Measurements from ENCODE around the gene TMEM171. TPM values are rescaled to one million over a fixed set of nuclear protein-coding genes. Genes with fewer than 3 reads are reported as not detected.

Gene TMEM171
- total RNA-seq, 1 donor from 2014 or later = 0.45 TPM

DNA sequence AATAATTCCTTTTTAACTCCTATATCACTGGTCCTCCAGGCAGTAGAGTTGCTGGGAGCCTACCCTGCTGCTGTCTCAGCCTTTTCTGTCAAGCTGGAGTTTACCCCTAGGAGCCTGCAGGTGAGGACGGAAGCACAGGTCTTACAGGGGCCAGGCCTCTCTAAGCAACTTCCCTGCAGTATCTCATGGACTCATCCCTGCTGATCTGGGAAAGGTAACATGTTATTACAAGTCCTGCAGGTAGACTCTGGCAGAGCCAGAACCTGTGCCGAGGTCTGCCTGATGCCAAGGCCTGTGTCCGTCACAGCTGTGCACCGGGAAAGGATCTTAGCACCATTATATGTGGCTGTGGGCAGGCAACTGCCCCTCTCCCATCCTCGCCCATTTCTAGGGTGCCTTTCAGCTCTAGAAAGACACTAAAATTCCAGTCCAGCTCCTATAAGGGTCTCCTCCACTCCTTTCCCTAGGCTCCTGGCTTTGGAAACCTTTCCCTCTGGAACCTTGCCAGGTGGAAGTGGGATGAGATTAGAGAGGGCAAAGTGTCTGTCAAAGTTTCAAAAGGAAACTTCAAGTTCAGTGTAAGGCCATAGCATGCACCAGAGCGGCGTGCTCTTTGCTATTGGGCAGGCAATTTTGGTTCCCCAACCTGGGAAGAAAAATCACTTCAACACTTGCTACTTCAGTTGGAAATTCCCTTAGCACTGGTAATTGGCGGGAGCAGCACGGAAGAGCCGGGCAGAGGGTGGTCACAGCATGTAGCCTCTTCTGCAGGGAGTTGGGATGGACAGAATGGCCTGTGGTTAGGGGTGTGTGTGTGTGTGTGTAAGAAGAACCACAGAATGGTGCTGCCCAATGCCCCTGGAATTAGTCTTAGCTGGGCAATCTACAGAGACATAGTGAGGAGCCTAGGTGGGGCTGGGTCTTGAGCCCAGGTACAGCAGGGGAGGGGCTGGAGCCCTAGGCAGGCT is 17.5 kb downstream of the TMEM171 start:
- no peak overlapping the region for H3K9ac ChIP-seq (ENCODE audit: low read length)
- Mint-ChIP-seq H3K27ac (ENCODE audit: unreplicated experiment) (no peak overlapping the region), H3K4me1 (ENCODE audit: low read depth, unreplicated experiment) (peaks cover 7% of the 10 kb centered on the region), H3K27me3 (ENCODE audit: low read depth, unreplicated experiment) (peaks cover 10% of the 10 kb centered on the region), H3K9me3 (ENCODE audit: unreplicated experiment) (no peaks in the 10 kb centered on the region), H3K4me3 (ENCODE audit: unreplicated experiment) (no peak overlapping the region), H3K36me3 (ENCODE audit: low read depth, unreplicated experiment) (no peaks in the 10 kb centered on the region)
- H3K4me2 ChIP-seq (ENCODE audit: low read length) = no peak overlapping the region
- no peaks in the 10 kb centered on the region for H3K9me3 ChIP-seq (ENCODE audit: insufficient read depth, low read depth, low read length)
- H3K4me1 ChIP-seq (ENCODE audit: insufficient read depth, low read length) = peaks cover 12% of the 10 kb centered on the region
- H3K79me2 ChIP-seq (ENCODE audit: insufficient read depth, low read length) = no peaks in the 10 kb centered on the region
- H2AFZ ChIP-seq (ENCODE audit: low read depth, low read length) = no peak overlapping the region
- no peaks in the 10 kb centered on the region for H4K20me1 ChIP-seq (ENCODE audit: insufficient read depth, low read length)
- H3K4me3 ChIP-seq (ENCODE audit: insufficient read depth, low read depth, low read length) = no peak overlapping the region
- no peaks in the 10 kb centered on the region for H3K36me3 ChIP-seq (ENCODE audit: insufficient read depth, low read length)
- no peak for FAIRE-seq
- TF ChIP-seq EZH2 (IDR thresholded peaks at IDR 0.05; ENCODE audit: insufficient read depth, low read length) = no peak
- TF ChIP-seq, protein P1, sequence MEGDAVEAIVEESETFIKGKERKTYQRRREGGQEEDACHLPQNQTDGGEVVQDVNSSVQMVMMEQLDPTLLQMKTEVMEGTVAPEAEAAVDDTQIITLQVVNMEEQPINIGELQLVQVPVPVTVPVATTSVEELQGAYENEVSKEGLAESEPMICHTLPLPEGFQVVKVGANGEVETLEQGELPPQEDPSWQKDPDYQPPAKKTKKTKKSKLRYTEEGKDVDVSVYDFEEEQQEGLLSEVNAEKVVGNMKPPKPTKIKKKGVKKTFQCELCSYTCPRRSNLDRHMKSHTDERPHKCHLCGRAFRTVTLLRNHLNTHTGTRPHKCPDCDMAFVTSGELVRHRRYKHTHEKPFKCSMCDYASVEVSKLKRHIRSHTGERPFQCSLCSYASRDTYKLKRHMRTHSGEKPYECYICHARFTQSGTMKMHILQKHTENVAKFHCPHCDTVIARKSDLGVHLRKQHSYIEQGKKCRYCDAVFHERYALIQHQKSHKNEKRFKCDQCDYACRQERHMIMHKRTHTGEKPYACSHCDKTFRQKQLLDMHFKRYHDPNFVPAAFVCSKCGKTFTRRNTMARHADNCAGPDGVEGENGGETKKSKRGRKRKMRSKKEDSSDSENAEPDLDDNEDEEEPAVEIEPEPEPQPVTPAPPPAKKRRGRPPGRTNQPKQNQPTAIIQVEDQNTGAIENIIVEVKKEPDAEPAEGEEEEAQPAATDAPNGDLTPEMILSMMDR (IDR thresholded peaks at IDR 0.05; ENCODE audit: insufficient read depth, low read depth, low read length) = no peak
- no peaks in the 10 kb centered on the region for H3K27me3 ChIP-seq (ENCODE audit: insufficient read depth, low read length)
- H3K27ac ChIP-seq (ENCODE audit: low read depth, low read length) = no peak overlapping the region
- DNase-seq (ENCODE audit: low read depth) = no peak

DNA sequence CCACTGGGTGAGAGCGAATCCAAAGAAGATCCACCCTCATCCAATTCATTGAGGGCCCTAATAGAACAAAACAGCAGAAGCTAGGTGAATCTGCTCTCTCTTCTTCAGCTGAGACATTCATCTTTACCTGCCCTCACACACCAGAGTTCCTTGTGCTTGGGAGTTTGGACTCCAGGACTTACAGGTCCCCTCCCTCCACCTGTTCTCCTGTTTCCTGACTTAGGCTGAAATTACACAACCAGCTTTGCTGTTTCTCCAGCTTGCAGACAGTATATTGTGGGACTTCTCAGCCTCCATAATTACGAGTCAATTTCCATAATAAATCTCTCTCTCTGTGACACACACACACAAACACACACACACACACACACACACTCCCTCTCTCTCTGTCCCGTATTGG is 19.1 kb downstream of the TMEM171 start:
- no peaks in the 10 kb centered on the region for H3K9me3 ChIP-seq (ENCODE audit: insufficient read depth, low read depth, low read length)
- Mint-ChIP-seq H3K36me3 (ENCODE audit: low read depth, unreplicated experiment) (no peaks in the 10 kb centered on the region), H3K4me3 (ENCODE audit: unreplicated experiment) (no peak overlapping the region), H3K4me1 (ENCODE audit: low read depth, unreplicated experiment) (peaks cover 7% of the 10 kb centered on the region), H3K27ac (ENCODE audit: unreplicated experiment) (no peak overlapping the region), H3K9me3 (ENCODE audit: unreplicated experiment) (no peaks in the 10 kb centered on the region), H3K27me3 (ENCODE audit: low read depth, unreplicated experiment) (peaks cover 11% of the 10 kb centered on the region)
- H3K4me2 ChIP-seq (ENCODE audit: low read length) = no peak overlapping the region
- no peak for TF ChIP-seq EZH2 (IDR thresholded peaks at IDR 0.05; ENCODE audit: insufficient read depth, low read length)
- TF ChIP-seq, protein P1 (IDR thresholded peaks at IDR 0.05; ENCODE audit: insufficient read depth, low read depth, low read length) = no peak
- no peak overlapping the region for H3K4me3 ChIP-seq (ENCODE audit: insufficient read depth, low read depth, low read length)
- no peak overlapping the region for H3K27ac ChIP-seq (ENCODE audit: low read depth, low read length)
- no peaks in the 10 kb centered on the region for H4K20me1 ChIP-seq (ENCODE audit: insufficient read depth, low read length)
- H3K9ac ChIP-seq (ENCODE audit: low read length) = no peak overlapping the region
- H2AFZ ChIP-seq (ENCODE audit: low read depth, low read length) = no peak overlapping the region
- FAIRE-seq (no peak), DNase-seq (ENCODE audit: low read depth) (no peak)
- no peaks in the 10 kb centered on the region for H3K27me3 ChIP-seq (ENCODE audit: insufficient read depth, low read length)
- no peaks in the 10 kb centered on the region for H3K36me3 ChIP-seq (ENCODE audit: insufficient read depth, low read length)
- H3K79me2 ChIP-seq (ENCODE audit: insufficient read depth, low read length) = no peaks in the 10 kb centered on the region
- peaks cover 12% of the 10 kb centered on the region for H3K4me1 ChIP-seq (ENCODE audit: insufficient read depth, low read length)

DNA sequence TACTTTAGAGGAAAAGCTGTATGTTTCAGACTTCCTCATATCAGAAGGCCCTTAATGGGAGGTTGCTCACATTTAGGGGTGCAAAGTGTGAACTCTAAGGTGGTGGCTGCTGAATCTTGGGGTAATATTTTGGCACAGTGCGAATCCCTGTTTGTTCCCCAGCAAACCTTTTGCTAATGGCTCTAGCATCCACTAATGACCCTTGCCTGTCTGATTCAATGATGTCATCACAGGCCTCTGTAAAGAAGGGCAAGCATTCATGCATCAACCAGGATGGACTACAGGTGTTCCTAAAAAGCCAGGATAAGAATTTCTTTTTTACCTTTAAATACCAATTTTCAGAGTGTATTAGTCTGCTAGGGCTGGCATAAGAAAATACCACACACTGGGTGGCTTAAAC is 20.4 kb downstream of the TMEM171 start:
- Histone ChIP-seq H3K36me3 (ENCODE audit: insufficient read depth, low read length) (no peaks in the 10 kb centered on the region), H3K27ac (ENCODE audit: low read depth, low read length) (no peak overlapping the region), H3K9ac (ENCODE audit: low read length) (no peak overlapping the region), H4K20me1 (ENCODE audit: insufficient read depth, low read length) (no peaks in the 10 kb centered on the region), H2AFZ (ENCODE audit: low read depth, low read length) (no peak overlapping the region), H3K4me3 (ENCODE audit: insufficient read depth, low read depth, low read length) (no peak overlapping the region), H3K27me3 (ENCODE audit: insufficient read depth, low read length) (no peaks in the 10 kb centered on the region), H3K4me1 (ENCODE audit: insufficient read depth, low read length) (peaks cover 8% of the 10 kb centered on the region), H3K9me3 (ENCODE audit: insufficient read depth, low read depth, low read length) (no peaks in the 10 kb centered on the region), H3K79me2 (ENCODE audit: insufficient read depth, low read length) (no peaks in the 10 kb centered on the region), H3K4me2 (ENCODE audit: low read length) (no peak overlapping the region)
- no peak for DNase-seq (ENCODE audit: low read depth)
- FAIRE-seq = no peak
- Mint-ChIP-seq H3K27ac (ENCODE audit: unreplicated experiment) (no peak overlapping the region), H3K4me3 (ENCODE audit: unreplicated experiment) (no peak overlapping the region), H3K9me3 (ENCODE audit: unreplicated experiment) (no peaks in the 10 kb centered on the region), H3K4me1 (ENCODE audit: low read depth, unreplicated experiment) (peaks cover 4% of the 10 kb centered on the region), H3K36me3 (ENCODE audit: low read depth, unreplicated experiment) (no peaks in the 10 kb centered on the region), H3K27me3 (ENCODE audit: low read depth, unreplicated experiment) (peaks cover 6% of the 10 kb centered on the region)
- TF ChIP-seq, protein P1 (IDR thresholded peaks at IDR 0.05; ENCODE audit: insufficient read depth, low read depth, low read length) = no peak
- no peak for TF ChIP-seq EZH2 (IDR thresholded peaks at IDR 0.05; ENCODE audit: insufficient read depth, low read length)
